HEK293T (cell line): ENCODE measurements around the gene LMO2.

Experiments
- CTCF ChIA-PET: fragments of 350-600 bp; formaldehyde crosslinking; extraction: SDS; loops from one replicate; lab custom pipeline; 2021; ENCODE audit warnings: antibody characterized with exemption, inconsistent platforms; lab: Yijun Ruan, JAX
- POLR2A ChIA-PET: fragments of 350-600 bp; formaldehyde crosslinking; extraction: SDS; loops from one replicate; lab custom pipeline; 2020; ENCODE audit warnings: antibody characterized with exemption, inconsistent platforms; lab: Yijun Ruan, JAX
- DNase-seq: peaks from one replicate; pipeline ENCODE4 v3.0.0; 2012; ENCODE audit warnings: mixed read lengths; ENCODE audit errors: extremely low spot score
- ARNT ChIP-seq: fragments of 450-650 bp; IDR thresholded peaks from 2 replicates; pipeline ENCODE4 v1.6.1; 2017; ENCODE audit warnings: mild to moderate bottlenecking
- BHLHE40 ChIP-seq: fragments of 450-650 bp; IDR thresholded peaks from 2 replicates; pipeline ENCODE4 v1.6.1; 2016; ENCODE audit warnings: mild to moderate bottlenecking, moderate library complexity, borderline replicate concordance
- CTBP1 ChIP-seq: fragments of 450-650 bp; IDR thresholded peaks from 2 replicates; pipeline ENCODE4 v1.6.1; 2016; ENCODE audit warnings: borderline replicate concordance
- ELF4 ChIP-seq: fragments of 450-650 bp; IDR thresholded peaks from 2 replicates; pipeline ENCODE4 v1.6.1; 2017; ENCODE audit warnings: antibody characterized with exemption
- FOXA1 ChIP-seq: fragments of 450-650 bp; IDR thresholded peaks from 2 replicates; pipeline ENCODE4 v1.6.1; 2016; ENCODE audit warnings: mild to moderate bottlenecking
- FOXK2 ChIP-seq: fragments of 450-650 bp; IDR thresholded peaks from 2 replicates; pipeline ENCODE4 v1.6.1; 2016; ENCODE audit warnings: mild to moderate bottlenecking
- FOXM1 ChIP-seq: fragments of 450-650 bp; IDR thresholded peaks from 2 replicates; pipeline ENCODE4 v1.6.1; 2017; ENCODE audit warnings: mild to moderate bottlenecking, borderline replicate concordance
- HDGF ChIP-seq: fragments of 450-650 bp; IDR thresholded peaks from 2 replicates; pipeline ENCODE4 v1.6.1; 2017; ENCODE audit warnings: antibody characterized with exemption, borderline replicate concordance
- L3MBTL2 ChIP-seq: fragments of 450-650 bp; conservative IDR thresholded peaks from 2 replicates; pipeline ENCODE4 v1.6.1; 2016; ENCODE audit warnings: mild to moderate bottlenecking
- LEF1 ChIP-seq: fragments of 450-650 bp; IDR thresholded peaks from 2 replicates; pipeline ENCODE4 v1.6.1; 2017; ENCODE audit warnings: mild to moderate bottlenecking, borderline replicate concordance
- NFRKB ChIP-seq: fragments of 450-650 bp; IDR thresholded peaks from 2 replicates; pipeline ENCODE4 v1.6.1; 2016; ENCODE audit warnings: mild to moderate bottlenecking, moderate library complexity
- PKNOX1 ChIP-seq: fragments of 450-650 bp; IDR thresholded peaks from 2 replicates; pipeline ENCODE4 v1.6.1; 2016
- SP1 ChIP-seq: fragments of 450-650 bp; IDR thresholded peaks from 2 replicates; pipeline ENCODE4 v1.6.1; 2017
- SUZ12 ChIP-seq: fragments of 450-650 bp; IDR thresholded peaks from 2 replicates; pipeline ENCODE4 v1.6.1; 2016; ENCODE audit warnings: mild to moderate bottlenecking
- TARDBP ChIP-seq: fragments of 450-650 bp; IDR thresholded peaks from 2 replicates; pipeline ENCODE4 v1.6.1; 2016
- ZNF384 ChIP-seq: fragments of 450-650 bp; IDR thresholded peaks from 2 replicates; pipeline ENCODE4 v1.6.1; 2016

The LMO2 gene

GRCh38 chr11:33891714-33892327, at the start of gene LMO2:
Gene LMO2, minus strand, starts transcription at chr11:33892076. Its CDS starts 22,360 bp downstream, at chr11:33869716.
- no peak for TF ChIP-seq NFRKB
- no peak for TF ChIP-seq ARNT
- TF ChIP-seq SP1: no peak
- no peak for TF ChIP-seq LEF1
- no peak for TF ChIP-seq ELF4
- TF ChIP-seq FOXK2: no peak
- no peak for TF ChIP-seq L3MBTL2
- TF ChIP-seq SUZ12: no peak
- TF ChIP-seq FOXM1: no peak
- no peak for TF ChIP-seq TARDBP
- no peak for TF ChIP-seq FOXA1
- DNase-seq: no peak
- ChIA-PET CTCF (interaction anchor here (0.6 kb wide), 1 partner anchor 24 kb away, joined by 3 read pairs; no protein-coding TSS in a partner anchor), POLR2A (no interaction called here)

GRCh38 chr11:33940538-33940815, 48.6 kb upstream of the LMO2 start:
- POLR2A ChIA-PET: no interaction called here
- no peak for TF ChIP-seq L3MBTL2
- TF ChIP-seq PKNOX1: no peak
- no peak for TF ChIP-seq SP1
- TF ChIP-seq BHLHE40: no peak
- no peak for TF ChIP-seq ELF4
- TF ChIP-seq TARDBP: no peak
- TF ChIP-seq SUZ12: no peak
- no peak for TF ChIP-seq HDGF
- no peak for TF ChIP-seq LEF1
- no peak for TF ChIP-seq NFRKB
- no peak for TF ChIP-seq FOXA1
- no peak for TF ChIP-seq FOXM1
- no peak for TF ChIP-seq CTBP1
- TF ChIP-seq FOXK2: no peak
- TF ChIP-seq ZNF384: no peak
- no peak for TF ChIP-seq ARNT
- no peak for DNase-seq
- CTCF ChIA-PET: no interaction called here

- no peak for DNase-seq
- TF ChIP-seq PKNOX1: no peak
- no peak for TF ChIP-seq FOXA1
- no peak for TF ChIP-seq L3MBTL2
- no peak for TF ChIP-seq FOXM1
- no peak for TF ChIP-seq FOXK2
- TF ChIP-seq ARNT: no peak
- no peak for TF ChIP-seq SUZ12
- TF ChIP-seq CTBP1: no peak
- TF ChIP-seq ELF4: no peak
- no peak for TF ChIP-seq LEF1
- TF ChIP-seq TARDBP: no peak
- no peak for TF ChIP-seq BHLHE40
- TF ChIP-seq HDGF: no peak
- no peak for TF ChIP-seq NFRKB
- TF ChIP-seq ZNF384: no peak
- TF ChIP-seq SP1: no peak
- ChIA-PET POLR2A (no interaction called here), CTCF (interaction anchor here (1.4 kb wide), 1 partner anchor 238 kb away, joined by 3 read pairs; no protein-coding TSS in a partner anchor)
These were observed 45.1 kb upstream of the LMO2 start for GRCh38 chr11:33936725-33937604.

- ChIA-PET CTCF (interaction anchor here (1.2 kb wide), 1 partner anchor 18 kb away, joined by 4 read pairs; no protein-coding TSS in a partner anchor), POLR2A (no interaction called here)
- no peak for TF ChIP-seq L3MBTL2
- TF ChIP-seq FOXM1: no peak
- TF ChIP-seq TARDBP: no peak
- no peak for TF ChIP-seq HDGF
- no peak for TF ChIP-seq FOXK2
- no peak for TF ChIP-seq ELF4
- no peak for TF ChIP-seq SP1
- TF ChIP-seq LEF1: no peak
- no peak for TF ChIP-seq NFRKB
- no peak for TF ChIP-seq PKNOX1
- no peak for TF ChIP-seq ZNF384
- TF ChIP-seq CTBP1: no peak
- TF ChIP-seq ARNT: no peak
- DNase-seq: no peak
These were observed 43.9 kb upstream of the LMO2 start for GRCh38 chr11:33935461-33936456.

GRCh38 chr11:33935005-33935404, 43.1 kb upstream of the LMO2 start:
- no peak for DNase-seq
- CTCF ChIA-PET: interaction anchor here (1.2 kb wide), 1 partner anchor 18 kb away, joined by 4 read pairs; no protein-coding TSS in a partner anchor
- POLR2A ChIA-PET: no interaction called here
- TF ChIP-seq LEF1: no peak
- TF ChIP-seq FOXA1: no peak
- TF ChIP-seq SP1: no peak
- TF ChIP-seq FOXM1: no peak
- no peak for TF ChIP-seq PKNOX1
- no peak for TF ChIP-seq ARNT
- no peak for TF ChIP-seq NFRKB
- TF ChIP-seq ZNF384: no peak
- no peak for TF ChIP-seq ELF4
- TF ChIP-seq TARDBP: no peak
- TF ChIP-seq BHLHE40: no peak
- TF ChIP-seq L3MBTL2: no peak
- TF ChIP-seq FOXK2: no peak
- no peak for TF ChIP-seq HDGF
- no peak for TF ChIP-seq SUZ12
- TF ChIP-seq CTBP1: no peak
